NCI-H146 (cell line): ENCODE data around the gene LRRFIP1.
A peak's percentile ranks its signal among the peaks of the same experiment; 100 is the strongest.
"Not testable (repeated sequence)": the region's sequence is repeated elsewhere in the genome, so short reads cannot be mapped to it uniquely, and the experiment has no call there.

Source experiments
- DNase-seq: peaks from one replicate; lab custom pipeline; 2025; lab: John Stamatoyannopoulos, UW

LRRFIP1 gene

DNA sequence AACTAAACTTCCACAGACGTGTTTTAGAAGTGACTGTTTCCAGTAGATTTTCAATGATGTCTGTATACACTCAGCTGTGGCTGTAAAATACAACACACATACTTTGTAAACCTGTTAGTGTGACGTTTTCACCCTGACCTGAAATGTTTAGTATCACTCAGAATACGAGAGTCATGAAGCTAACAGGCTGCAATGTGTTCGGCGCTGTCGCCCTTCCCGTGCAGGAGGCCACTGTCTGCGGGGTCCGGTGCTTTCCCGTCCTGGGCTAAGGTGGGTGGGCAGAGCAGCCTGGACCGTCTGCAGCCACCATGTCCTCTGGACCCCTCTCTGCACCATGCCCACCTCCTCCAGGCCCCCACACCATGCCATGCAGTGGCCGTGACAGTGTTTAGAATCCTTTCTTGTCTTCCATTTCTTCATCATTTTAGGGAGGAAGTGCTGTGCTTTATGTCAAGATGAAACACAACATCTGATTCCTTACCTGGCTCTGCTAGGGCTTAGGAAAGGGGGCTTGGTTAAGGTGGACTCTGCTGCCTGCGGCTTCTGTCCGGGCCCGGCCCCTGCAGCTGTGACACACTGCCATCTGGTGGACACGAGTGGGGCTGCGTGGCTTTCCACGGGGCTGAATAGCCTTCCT is 117.3 kb downstream of the LRRFIP1 start:
- DNase-seq: peak; percentile 47

DNA sequence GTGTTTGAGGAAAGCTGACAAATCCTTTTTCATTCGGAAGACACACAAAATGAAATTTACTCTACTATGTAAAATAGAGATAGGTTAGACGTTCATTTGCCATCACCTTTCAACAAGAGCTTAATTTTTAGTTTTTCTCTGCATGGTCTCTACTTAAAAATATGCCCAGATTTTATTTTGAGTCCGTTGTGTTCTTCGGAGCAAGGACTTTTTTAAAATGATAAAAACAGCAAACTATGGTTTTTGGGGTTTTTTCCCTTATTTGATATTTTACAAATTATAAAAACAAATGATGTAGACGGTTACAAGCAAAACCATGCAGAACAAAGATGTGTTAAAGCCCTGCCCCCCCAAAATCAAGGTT is 117.8 kb downstream of the LRRFIP1 start:
- no peak for DNase-seq

DNA sequence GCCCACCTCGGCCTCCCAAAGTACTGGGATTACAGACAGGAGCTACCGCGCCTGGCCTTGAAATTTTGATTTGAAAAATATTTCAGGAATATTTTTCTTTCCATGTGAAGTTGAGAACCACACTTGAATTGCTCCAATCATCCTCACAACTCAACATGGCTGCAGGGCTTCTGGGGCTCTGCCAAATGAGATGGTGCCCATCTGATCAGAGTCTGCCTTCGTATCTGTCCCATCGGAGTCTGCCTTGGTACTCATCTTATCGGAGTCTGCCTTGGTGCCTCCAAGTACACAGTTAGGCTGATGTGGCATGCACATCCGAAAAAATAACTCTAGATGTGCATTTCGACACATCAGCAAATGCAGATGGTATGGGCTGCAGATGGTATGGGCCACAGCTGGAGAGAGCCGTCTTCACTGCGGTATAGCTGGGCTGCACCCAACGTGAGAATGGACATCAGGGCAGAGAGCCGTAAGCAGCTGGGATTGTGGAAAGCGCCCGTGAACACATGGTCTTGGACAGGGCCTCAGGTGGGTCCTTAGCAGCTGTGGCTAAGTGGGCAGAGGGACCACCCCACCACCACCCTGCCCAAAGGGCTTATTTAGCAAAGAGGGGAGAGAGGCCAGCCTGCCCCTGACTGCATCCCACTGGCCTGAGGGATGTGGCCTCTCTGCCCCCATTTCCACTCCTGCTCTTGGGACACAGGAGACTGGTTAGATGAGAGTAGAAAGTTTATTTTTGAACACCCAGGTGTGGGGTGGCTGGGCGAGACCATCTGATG is 119.1 kb downstream of the LRRFIP1 start:
- no peak for DNase-seq

DNA sequence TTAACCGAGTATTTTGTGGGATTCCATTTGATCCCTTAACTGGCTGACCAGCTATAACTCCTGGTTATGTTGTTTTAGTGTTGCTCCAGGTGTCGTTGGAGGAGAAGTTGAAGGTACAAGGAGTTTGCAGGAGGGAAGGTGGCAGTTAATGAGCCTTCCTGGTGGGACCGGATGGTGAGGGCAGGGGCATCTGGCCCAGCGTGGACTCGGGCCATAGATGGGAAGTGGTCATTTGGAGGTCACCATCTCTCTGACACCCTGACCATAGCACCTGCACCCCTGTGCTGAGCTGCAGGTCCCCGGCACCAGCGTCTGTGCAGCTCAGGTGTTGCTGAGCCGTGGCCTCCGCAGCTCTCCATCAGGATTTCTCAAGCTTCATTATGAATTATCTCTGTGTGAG is 119.8 kb downstream of the LRRFIP1 start:
- no peak for DNase-seq

DNA sequence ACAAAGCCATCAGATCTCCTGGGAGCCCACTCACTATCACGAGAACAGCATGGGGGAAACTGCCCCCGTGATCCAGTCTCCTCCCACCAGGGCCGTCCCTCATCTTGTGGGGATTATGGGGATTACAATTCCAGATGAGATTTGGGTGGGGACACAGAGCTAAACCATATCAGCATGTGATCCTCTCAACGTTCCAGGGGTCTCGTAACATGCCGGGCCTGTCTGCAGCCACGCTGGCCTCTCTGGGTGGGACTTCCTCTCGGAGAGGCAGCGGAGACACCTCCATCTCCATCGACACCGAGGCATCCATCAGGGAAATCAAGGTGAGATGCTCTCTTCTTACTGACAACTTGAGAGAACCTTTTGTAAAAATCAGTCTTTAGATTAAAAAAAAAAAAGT is 121.6 kb downstream of the LRRFIP1 start:
- no peak for DNase-seq

DNA sequence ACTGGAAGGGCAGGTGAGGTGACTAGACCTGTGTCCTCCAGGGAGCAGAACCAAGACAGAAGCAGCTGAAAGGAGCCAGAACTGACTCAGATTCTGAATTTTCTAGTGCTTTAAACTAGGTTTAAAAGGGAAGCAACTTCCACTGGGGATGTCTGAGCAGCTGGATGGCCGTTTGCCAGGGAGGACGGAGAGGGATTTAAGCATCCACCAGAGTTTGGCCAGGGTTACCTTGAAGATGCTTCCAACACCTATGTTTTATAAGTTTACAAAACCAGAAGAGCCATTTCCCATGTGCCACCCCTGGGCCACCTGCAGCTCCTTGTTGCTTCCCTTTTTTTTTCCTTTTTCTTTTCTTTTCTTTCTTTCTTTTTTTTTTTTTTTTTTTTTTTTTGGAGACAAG is 122.6 kb downstream of the LRRFIP1 start:
- DNase-seq: no peak

DNA sequence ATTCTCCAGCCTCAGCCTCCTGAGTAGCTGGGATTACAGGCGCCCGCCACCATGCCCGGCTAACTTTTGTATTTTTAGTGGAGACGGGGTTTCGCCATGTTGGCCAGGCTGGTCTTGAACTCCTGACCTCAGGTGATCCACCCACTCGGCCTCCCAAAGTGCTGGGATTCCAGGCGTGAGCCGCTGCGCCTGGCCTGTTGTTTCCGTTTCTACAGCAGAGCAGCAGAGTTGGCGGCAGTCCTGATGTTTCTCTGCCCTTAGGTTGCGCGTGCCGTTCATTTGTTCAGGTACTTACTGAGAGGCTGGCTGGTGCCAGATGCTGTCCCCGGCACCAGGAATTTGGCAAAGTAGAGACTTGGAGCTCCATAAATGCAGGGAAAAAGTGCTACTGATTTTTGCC is 123.1 kb downstream of the LRRFIP1 start:
- DNase-seq: not testable (repeated sequence)

DNA sequence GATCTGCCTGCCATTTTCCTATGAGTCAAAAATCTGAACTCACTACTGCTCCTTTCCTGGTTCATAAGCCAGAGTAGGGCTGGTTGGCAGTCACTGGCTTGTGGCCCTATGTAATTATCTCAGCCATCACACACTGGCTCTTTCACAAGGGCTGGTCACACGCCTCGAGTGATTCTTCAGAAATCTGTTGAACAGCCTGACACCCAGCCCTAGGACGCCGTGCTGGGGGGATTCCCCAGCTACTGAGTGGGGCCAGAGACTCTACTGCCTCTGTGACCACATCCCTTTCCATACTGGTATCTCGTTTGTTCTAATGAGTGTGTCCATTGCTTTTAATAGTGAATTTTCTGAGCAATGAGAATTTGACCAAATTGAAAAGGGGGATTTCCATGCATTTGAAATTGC is 125.4 kb downstream of the LRRFIP1 start:
- no peak for DNase-seq

DNA sequence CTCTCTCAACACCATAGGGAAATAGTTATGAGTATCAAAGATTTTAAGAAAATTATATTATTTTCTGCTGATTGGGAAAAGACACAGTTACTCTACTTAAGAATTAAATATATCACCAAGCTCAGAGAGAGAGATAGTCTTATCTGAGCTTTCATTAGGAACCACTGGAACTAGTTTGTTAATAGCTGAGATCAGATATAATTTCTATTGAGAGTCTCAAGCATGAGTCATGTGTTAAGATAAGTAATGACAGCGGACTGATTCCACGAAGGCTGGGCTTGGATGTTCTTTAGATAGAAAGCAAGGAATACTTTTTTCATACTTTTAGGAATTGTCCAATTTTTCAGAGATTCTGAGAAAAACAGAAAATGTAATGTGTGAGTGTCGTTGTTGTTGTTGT is 126.8 kb downstream of the LRRFIP1 start:
- no peak for DNase-seq

DNA sequence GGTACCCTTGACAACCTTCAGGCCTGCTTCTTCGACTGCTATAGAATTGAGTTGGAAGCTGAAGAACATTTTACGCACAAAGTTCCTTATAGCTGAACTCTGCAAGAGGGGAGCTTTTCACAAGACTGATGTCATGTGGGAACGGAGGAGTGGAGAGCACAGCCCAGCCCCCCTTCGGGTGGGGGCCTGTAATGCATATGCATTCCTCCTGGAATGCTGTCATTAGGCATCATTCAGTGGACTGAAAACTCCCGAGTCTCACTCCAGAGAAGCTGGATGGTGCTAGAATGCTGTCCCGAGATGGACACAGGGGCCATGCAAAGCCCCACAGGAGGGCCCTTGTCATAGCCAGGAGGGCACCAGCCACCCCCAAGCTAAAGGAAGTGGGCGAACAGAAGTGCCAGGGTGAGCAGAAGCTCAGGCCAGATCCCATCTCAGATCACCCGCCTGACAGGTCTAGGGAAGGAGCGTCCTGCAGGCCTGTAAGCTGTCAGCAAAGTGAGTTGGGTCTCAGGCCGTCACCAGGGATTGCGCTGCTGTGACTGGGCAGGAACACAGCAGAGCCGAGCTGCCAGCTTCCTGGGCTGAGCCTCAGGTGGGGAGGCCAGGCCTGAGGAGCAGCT is 127.3 kb downstream of the LRRFIP1 start:
- DNase-seq: no peak

DNA sequence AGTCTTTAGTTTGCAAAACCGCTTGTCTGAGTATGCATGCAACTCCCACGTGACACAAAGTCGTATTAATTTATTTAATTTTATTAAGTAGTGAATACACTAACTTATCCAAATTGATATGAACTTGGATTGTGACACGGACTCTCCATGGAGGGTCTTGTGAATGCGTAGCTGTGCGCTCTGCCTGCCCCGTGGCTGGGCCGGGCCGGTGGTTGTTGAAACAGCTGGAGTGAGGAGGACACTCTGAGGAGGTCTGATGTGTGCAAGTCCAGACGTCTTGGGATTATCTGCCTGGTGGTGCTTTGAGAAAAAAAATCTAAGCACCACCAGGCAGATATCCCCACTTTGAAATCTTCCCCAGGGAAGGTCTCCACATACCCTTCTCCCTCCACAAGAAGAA is 130.2 kb downstream of the LRRFIP1 start:
- DNase-seq: no peak

DNA sequence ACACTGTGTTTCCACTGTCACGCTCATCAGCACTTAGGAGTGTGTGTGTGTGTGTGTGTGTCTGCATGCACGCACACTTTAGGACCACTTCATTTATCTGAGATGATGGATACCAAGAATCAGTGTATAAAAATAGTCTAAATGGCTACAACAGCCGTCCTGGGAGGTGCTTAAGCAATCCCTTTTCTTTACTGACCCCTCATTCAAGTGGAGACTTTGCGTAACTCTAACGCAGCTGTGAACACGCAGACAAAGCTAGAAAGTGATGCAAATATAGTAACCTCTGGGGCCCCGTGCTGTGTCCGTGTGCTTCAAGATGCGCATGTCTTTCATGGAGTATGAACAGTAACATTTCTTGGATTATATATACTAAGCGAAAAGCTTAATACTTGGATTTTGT is 130.8 kb downstream of the LRRFIP1 start:
- DNase-seq: no peak

DNA sequence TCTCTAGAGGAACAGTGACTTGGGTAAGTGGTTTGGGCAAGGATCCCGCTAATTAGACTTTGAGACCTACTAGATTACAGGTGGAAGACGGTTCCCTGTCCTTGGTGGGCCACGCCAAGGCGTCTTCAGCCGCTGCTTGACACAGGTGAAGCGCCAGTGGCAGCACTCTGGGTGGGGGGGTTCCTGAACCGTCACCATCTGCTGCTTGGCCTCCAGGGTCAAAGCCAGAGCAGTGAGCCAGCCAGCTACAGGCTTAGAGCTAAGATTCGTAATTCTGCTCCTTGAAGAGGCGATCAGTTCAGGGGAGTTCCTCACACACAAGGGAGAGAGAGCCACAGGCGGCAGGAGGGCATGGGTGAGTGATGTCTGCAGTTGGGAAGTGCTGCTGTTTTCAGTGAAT is 131.8 kb downstream of the LRRFIP1 start:
- no peak for DNase-seq

DNA sequence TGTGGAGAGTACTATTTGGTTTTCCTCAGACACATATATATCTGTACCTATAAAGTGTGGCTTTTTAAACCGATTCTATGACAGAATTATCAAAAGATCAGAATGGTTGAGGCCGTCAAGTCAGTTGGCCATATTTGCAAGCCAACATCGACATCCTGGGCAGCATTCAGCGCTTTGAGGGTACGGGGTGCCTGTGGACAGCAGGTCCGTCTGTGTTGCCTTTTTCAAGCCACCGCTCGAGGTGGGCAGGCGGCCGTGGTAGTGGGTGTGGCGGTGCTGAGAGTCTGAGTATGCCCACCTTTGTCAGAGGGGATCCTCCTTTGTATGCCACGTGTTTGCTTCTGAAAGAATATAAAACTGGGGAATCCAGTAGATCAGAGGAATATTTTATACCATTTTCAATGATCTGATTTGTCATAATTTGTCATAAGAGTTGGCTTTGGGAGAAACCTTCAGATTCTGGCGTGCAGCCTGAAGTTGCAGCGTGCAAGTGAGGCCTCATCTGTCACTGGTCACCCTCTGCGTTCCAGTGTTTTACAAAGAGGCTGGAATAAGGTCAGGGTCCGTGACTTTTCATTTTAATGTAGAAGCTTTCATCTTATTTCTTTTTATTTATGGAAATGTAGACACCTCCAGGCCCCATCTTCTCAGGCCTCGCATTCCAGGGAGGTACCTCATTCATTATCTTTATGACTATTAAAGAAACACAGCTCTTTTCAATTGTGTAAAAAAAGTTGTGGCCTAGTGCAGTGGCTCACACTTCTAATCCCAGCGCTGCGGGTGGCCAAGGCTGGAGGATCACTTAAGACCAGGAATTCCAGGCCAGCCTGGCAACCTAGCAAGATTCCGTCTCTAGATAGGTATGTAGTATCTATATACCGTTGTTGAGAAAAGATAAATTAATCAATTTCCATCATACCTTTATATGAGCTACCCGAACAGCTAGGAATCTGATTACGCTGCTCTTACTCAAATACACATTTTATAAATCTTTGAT is 133.4 kb downstream of the LRRFIP1 start:
- DNase-seq: no peak

DNA sequence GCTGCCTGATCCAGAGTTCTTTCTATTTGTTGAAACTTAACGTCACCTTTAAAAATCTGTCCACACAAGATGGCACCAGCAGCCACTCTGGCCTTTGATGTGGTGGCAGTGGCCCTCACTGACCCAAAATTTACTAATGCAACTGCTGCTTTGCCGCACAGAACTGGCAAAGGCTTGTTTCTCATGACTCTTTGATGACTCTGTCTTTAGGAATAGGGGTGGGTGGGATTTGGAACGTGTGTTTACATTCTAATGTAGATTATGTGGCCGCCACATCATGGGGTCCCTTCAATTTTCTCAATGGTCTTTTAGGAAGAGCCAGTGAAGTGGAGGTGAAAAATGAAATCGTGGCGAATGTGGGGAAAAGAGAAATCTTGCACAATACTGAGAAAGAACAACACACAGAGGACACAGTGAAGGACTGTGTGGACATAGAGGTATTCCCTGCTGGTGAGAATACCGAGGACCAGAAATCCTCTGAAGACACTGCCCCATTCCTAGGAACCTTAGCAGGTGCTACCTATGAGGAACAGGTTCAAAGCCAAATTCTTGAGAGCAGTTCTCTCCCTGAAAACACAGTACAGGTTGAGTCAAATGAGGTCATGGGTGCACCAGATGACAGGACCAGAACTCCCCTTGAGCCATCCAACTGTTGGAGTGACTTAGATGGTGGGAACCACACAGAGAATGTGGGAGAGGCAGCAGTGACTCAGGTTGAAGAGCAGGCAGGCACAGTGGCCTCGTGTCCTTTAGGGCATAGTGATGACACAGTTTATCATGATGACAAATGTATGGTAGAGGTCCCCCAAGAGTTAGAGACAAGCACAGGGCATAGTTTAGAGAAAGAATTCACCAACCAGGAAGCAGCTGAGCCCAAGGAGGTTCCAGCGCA is 135.2 kb downstream of the LRRFIP1 start:
- DNase-seq: not testable (repeated sequence)

DNA sequence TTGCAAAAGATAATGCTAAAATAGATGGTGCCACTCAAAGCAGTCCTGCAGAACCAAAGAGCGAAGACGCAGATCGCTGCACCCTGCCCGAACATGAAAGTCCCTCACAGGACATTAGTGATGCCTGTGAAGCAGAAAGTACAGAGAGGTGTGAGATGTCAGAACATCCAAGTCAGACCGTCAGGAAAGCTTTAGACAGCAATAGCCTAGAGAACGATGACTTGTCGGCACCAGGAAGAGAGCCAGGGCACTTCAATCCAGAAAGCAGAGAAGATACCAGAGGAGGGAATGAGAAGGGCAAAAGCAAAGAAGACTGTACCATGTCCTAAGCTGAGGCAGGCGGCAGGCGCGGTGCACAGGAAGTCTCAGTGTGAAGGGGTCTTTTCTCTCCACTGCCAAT is 136.4 kb downstream of the LRRFIP1 start:
- DNase-seq: no peak

DNA sequence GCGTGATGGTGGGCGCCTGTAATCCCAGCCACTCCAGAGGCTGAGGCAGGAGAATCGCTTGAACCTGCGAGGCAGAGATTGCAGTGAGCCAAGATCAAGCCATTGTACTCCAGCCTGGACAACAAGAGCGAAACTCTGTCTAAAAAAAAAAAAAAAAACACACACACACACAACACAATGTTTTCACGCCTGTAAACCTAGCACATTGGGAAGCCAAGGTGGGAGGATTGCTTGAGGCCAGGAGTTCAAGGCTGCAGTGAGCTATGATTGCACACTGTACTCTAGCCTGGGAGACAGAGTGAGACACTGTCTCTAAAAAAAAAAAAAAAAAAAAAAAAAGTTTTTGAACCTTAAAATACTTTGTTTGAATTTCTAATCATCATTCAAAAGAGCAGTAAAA is 137.7 kb downstream of the LRRFIP1 start:
- not testable (repeated sequence) for DNase-seq

DNA sequence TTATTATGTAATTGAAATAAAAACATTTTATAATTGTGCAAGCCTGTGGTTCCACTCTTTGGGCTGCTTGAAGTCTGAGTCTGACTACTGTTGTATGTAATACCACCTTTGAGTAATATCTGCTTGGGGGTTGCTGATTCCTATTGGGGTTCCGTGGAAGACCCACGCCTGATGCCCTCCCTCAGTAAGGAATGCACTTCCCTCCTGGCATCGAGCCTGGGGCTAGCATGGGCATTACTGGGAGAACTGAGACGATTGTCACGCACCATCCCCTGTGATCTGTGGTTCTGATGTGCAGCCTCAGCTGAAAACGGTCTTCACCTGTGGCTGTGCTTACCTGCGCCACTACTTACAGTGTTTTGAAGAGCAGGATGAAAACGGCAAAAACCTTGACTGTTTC is 138.5 kb downstream of the LRRFIP1 start:
- DNase-seq: no peak

DNA sequence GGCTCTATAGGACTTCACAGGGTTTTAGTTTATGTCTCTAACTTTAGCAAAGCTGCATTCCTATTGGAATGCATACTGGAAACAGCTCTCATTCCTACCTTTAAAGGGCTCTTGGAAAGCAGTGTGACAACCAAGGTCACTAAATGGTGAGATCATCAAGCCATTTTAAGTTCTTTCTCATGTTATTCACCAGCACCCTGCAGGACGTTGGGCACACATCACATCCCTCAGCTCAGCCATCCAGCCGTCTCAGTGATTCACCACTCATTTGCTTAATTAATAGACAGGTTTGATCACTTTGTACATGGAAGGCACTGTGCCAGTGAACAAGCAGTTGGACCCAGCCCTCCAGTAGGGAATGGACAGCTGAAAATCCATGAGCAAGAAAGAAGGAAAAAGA is 139.0 kb downstream of the LRRFIP1 start:
- DNase-seq: no peak

DNA sequence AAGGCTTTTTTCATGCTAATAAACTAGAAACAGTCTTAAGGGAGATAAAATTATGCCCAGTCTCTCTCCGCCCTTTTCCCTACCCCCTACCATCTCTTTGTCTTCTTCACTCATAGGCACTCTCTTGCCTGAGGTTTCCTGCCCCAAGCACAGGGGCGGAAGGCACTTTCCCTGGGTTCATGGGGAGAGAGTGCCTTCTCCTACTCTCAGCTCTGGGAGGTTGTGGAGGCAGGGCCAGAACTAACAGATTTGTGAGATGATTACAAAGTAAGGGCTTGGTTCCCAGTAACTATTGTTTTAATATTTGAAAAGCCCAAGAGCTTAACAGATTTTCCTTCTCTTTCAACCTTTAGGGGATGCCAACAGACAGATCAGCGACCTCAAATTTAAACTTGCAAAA is 145.1 kb downstream of the LRRFIP1 start:
- no peak for DNase-seq

DNA sequence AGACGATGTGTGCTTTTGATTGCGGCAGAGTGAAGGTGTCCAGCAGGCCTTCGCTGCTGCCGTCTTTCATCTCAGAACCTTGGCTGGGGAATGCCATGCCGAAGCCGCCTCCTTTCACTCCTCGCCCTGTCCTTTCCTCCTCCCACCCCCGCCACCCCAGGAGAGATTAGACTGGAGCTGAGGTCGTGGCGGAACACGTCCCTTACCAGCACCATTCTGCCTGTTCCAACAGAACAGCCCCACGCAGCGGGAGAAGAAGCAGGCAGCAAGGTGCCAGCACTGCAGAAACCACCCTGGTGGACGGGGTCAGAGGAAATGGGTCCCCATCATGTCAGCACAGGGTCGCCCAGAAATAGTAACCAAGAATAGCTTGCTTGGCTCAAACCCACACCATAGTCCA is 146.4 kb downstream of the LRRFIP1 start:
- DNase-seq: no peak
